Left lobe of liver (tissue), 2 donors: ENCODE data around the gene ADAMTS7. TPM values are rescaled to one million over a fixed set of nuclear protein-coding genes. Genes with fewer than 3 reads are reported as not detected.
"Not testable (repeated sequence)": the region's sequence is repeated elsewhere in the genome, so short reads cannot be mapped to it uniquely, and the experiment has no call there.

Source experiments
- ATAC-seq: fragments of 200-7000 bp; cut with Tn5 transposase; one replicate; pipeline ENCODE4 v1.9.1; 2020; ENCODE audit warnings: mild to moderate bottlenecking, moderate library complexity
- DNase-seq: peaks from one replicate; pipeline ENCODE4 v3.0.0-alpha.2; 2020; ENCODE audit warnings: low spot score
- total RNA-seq: library from RNA; stranded (reverse); gene quantifications from one replicate; pipeline ENCODE4 v1.2.1, GENCODE V29; 2021
- donor health status: DM: no; HTN: no; CAD: no; lungs with moderate emphysema.
- donor health status: DM: no; HTN: yes; CAD: no.

The ADAMTS7 gene
- 0.86 TPM for total RNA-seq

- DNase-seq (peak; percentile 58), ATAC-seq (peak; percentile 85)
Measured at GRCh38 chr15:78811124-78811824, at the start of gene ADAMTS7. Gene ADAMTS7 (minus strand): TSS chr15:78811464. CDS start chr15:78811220, 244 bp downstream.

GRCh38 chr15:78859971-78860719 lies 48.9 kb upstream of the ADAMTS7 start:
- ATAC-seq = peak; percentile 90
- peak; percentile 83 for DNase-seq

GRCh38 chr15:78855746-78856145 lies 44.5 kb upstream of the ADAMTS7 start:
- no peak for DNase-seq

GRCh38 chr15:78854833-78855372 lies 43.6 kb upstream of the ADAMTS7 start:
- no peak for ATAC-seq
- no peak for DNase-seq

More at GRCh38 chr15:78855746-78856145, 44.5 kb upstream of the ADAMTS7 start:
- no peak for ATAC-seq

- DNase-seq = no peak
- ATAC-seq = no peak
Measured at GRCh38 chr15:78853500-78853899, 42.2 kb upstream of the ADAMTS7 start.

GRCh38 chr15:78850941-78851755 lies 39.9 kb upstream of the ADAMTS7 start:
- DNase-seq (no peak), ATAC-seq (no peak)

GRCh38 chr15:78850352-78850751 lies 39.1 kb upstream of the ADAMTS7 start:
- no peak for ATAC-seq
- DNase-seq = no peak

GRCh38 chr15:78847387-78847906 lies 36.2 kb upstream of the ADAMTS7 start:
- DNase-seq, ATAC-seq: not testable (repeated sequence)

GRCh38 chr15:78846906-78847305 lies 35.6 kb upstream of the ADAMTS7 start:
- DNase-seq, ATAC-seq: not testable (repeated sequence)

- ATAC-seq = no peak
Measured at GRCh38 chr15:78842519-78842918, 31.3 kb upstream of the ADAMTS7 start.

GRCh38 chr15:78841891-78842290 lies 30.6 kb upstream of the ADAMTS7 start:
- DNase-seq (no peak), ATAC-seq (no peak)

More at GRCh38 chr15:78842519-78842918, 31.3 kb upstream of the ADAMTS7 start:
- no peak for DNase-seq

- DNase-seq (no peak), ATAC-seq (no peak)
Measured at GRCh38 chr15:78841376-78841706, 30.1 kb upstream of the ADAMTS7 start.

- ATAC-seq (no peak), DNase-seq (no peak)
Measured at GRCh38 chr15:78840661-78841375, 29.6 kb upstream of the ADAMTS7 start.

- DNase-seq, ATAC-seq: not testable (repeated sequence)
Measured at GRCh38 chr15:78839151-78839550, 27.9 kb upstream of the ADAMTS7 start.

GRCh38 chr15:78838489-78838888 lies 27.2 kb upstream of the ADAMTS7 start:
- DNase-seq (no peak), ATAC-seq (no peak)

GRCh38 chr15:78837543-78837942 lies 26.3 kb upstream of the ADAMTS7 start:
- DNase-seq (no peak), ATAC-seq (no peak)

GRCh38 chr15:78837131-78837530 lies 25.9 kb upstream of the ADAMTS7 start:
- ATAC-seq = no peak
- DNase-seq = no peak

GRCh38 chr15:78836333-78836732 lies 25.1 kb upstream of the ADAMTS7 start:
- DNase-seq (no peak), ATAC-seq (no peak)

GRCh38 chr15:78831229-78832207 lies 20.3 kb upstream of the ADAMTS7 start:
- no peak for DNase-seq
- no peak for ATAC-seq
